Prostate gland (tissue), 2 donors: ENCODE results near the gene MRPL3.

Experiments
- CTCF ChIP-seq, 4 experiments: fragments of 200-600 bp in 2 of 4; fragments of 450-650 bp in 2 of 4; sonication (generic) in 2 of 4; IDR thresholded peaks; 1 replicate in 3 of 4; 2 replicates in 1 of 4; pipeline ENCODE4 v1.5.1; 2016 to 2019; ENCODE audit warnings: antibody characterized with exemption in 4 of 4, mild to moderate bottlenecking in 2 of 4, moderate library complexity in 2 of 4
- POLR2AphosphoS5 ChIP-seq: sonication (generic); formaldehyde crosslinking; IDR thresholded peaks from one replicate; pipeline ENCODE4 v1.6.1; 2017; ENCODE audit warnings: antibody characterized with exemption

DNA sequence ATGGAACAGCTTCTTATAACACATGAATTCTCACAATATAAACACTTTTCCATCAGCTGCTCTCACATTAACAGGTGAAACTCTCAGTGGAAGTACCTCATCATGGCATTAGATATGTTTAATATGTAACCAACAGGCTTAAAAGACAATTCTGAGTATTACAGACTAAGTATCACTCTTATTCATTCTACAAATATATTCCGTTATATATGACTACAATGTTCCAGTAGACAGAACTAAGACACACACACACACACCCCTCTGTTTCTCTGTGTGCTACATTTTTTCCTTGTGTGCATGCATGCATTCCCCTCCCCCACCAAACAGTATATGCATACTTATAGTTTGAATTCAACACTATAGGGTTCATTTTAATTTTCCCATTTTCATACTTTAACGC lies 32.4 kb downstream of the MRPL3 start:
- TF ChIP-seq CTCF (IDR thresholded peaks at IDR 0.05) (no peak), POLR2AphosphoS5 (no peak)
